HepG2 (cell line): ENCODE measurements around the gene YPEL4. TPM values are rescaled to one million over a fixed set of nuclear protein-coding genes. Genes with fewer than 3 reads are reported as not detected.

Source experiments
- ATAC-seq: fragments of 200-7000 bp; cut with Tn5 transposase; 3 replicates; pipeline ENCODE4 v1.9.1; 2020; ENCODE audit warnings: mild to moderate bottlenecking, moderate library complexity
- BruUV-seq: library from RNA; stranded (reverse); fragments of 400-500 nt; replicated peaks from 2 replicates; lab custom pipeline; 2021; lab: Mats Ljungman, UMichigan
- CTCF ChIA-PET: fragments of 300-600 bp; formaldehyde crosslinking; extraction: SDS; loops from one replicate; lab custom pipeline; 2021; ENCODE audit warnings: low total read pairs, inconsistent platforms, low intra/inter-chr PET ratio; lab: Yijun Ruan, JAX
- POLR2A ChIA-PET: fragments of 350-600 bp; sonication (Branson Sonifier 250); formaldehyde crosslinking; loops from one replicate; lab custom pipeline; 2020; ENCODE audit warnings: antibody characterized with exemption, inconsistent platforms; lab: Yijun Ruan, JAX
- DNase-seq: peaks from one replicate; pipeline ENCODE4 v3.0.0-alpha.2; 2015; ENCODE audit warnings: low spot score
- FAIRE-seq: peaks from 3 replicates; lab custom pipeline; 2011; peaks lifted over from hg19 to GRCh38; lab: Jason Lieb, UNC
- H2AFZ ChIP-seq: one replicate; pipeline ENCODE4 v1.6.1; 2011; ENCODE audit warnings: low read length, inconsistent platforms
- H3K27ac ChIP-seq: fragments of 300-600 bp; 3 replicates; pipeline ENCODE4 v1.8.0; 2011; ENCODE audit warnings: mixed run types, mild to moderate bottlenecking, mixed read lengths, low read length, inconsistent platforms; ENCODE audit not compliant: insufficient read depth; ENCODE audit errors: extremely low read length
- H3K27me3 ChIP-seq, 2 experiments: fragments of 200-600 bp in 1 of 2; 2 replicates in 1 of 2; 3 replicates in 1 of 2; pipeline versions ENCODE4 v1.6.0 to v1.8.0; 2011; ENCODE audit warnings: low read length in 2 of 2, mild to moderate bottlenecking in 2 of 2, moderate library complexity in 2 of 2, inconsistent platforms in 1 of 2; ENCODE audit not compliant: insufficient read depth in 2 of 2, control insufficient read depth in 1 of 2
- H3K36me3 ChIP-seq, 2 experiments: fragments of 200-600 bp in 1 of 2; replicated peaks in 1 of 2; 2 replicates in 1 of 2; 3 replicates in 1 of 2; pipeline versions ENCODE4 v1.5.1 to v1.8.0; 2011; ENCODE audit warnings: low read length in 2 of 2, inconsistent platforms in 1 of 2; ENCODE audit not compliant: insufficient read depth in 2 of 2, control insufficient read depth in 1 of 2
- H3K4me1 ChIP-seq: 2 replicates; pipeline ENCODE4 v1.5.1; 2012; ENCODE audit warnings: low read length, inconsistent platforms; ENCODE audit not compliant: insufficient read depth
- H3K4me2 ChIP-seq: 2 replicates; pipeline ENCODE4 v1.6.0; 2011; ENCODE audit warnings: low read depth, low read length, inconsistent platforms
- H3K4me3 ChIP-seq, 3 experiments: fragments of 200-600 bp in 1 of 3; sonication (generic), shearing (Covaris generic) in 1 of 3; replicated peaks in 1 of 3; 2 replicates each; pipeline ENCODE4 v1.5.1; 2011 to 2016; ENCODE audit warnings: low read length in 3 of 3, inconsistent platforms in 2 of 3, low read depth in 2 of 3, mild to moderate bottlenecking in 2 of 3, control low read depth in 1 of 3, mixed read lengths in 1 of 3; ENCODE audit not compliant: insufficient read depth in 1 of 3
- H3K79me2 ChIP-seq: one replicate; pipeline ENCODE4 v1.6.1; 2011; ENCODE audit warnings: low read length, inconsistent platforms; ENCODE audit not compliant: insufficient read depth
- H3K9ac ChIP-seq: 2 replicates; pipeline ENCODE4 v1.6.0; 2011; ENCODE audit warnings: mild to moderate bottlenecking, low read depth, low read length, inconsistent platforms; ENCODE audit not compliant: insufficient read depth
- H3K9me3 ChIP-seq: 2 replicates; pipeline ENCODE4 v1.5.1; 2012; ENCODE audit warnings: mild to moderate bottlenecking, low read length
- H4K20me1 ChIP-seq: 2 replicates; pipeline ENCODE4 v1.6.0; 2011; ENCODE audit warnings: inconsistent platforms, mild to moderate bottlenecking, low read length, moderate library complexity; ENCODE audit not compliant: insufficient read depth
- ADNP ChIP-seq: sonication (generic); formaldehyde crosslinking; IDR thresholded peaks from 2 replicates; pipeline ENCODE4 v1.4.0; 2020; ENCODE audit warnings: missing genetic modification reagents
- ATAD3A ChIP-seq: sonication (generic); formaldehyde crosslinking; IDR thresholded peaks from 2 replicates; pipeline ENCODE4 v1.4.0; 2020; ENCODE audit warnings: missing genetic modification reagents
- CEBPB ChIP-seq: IDR thresholded peaks from 2 replicates; pipeline ENCODE4 v1.6.1; 2011; ENCODE audit warnings: low read depth, low read length, improper control_type of control experiment, borderline replicate concordance
- DMTF1 ChIP-seq: sonication (generic); formaldehyde crosslinking; IDR thresholded peaks from 2 replicates; pipeline ENCODE4 v1.4.0; 2020; ENCODE audit warnings: mild to moderate bottlenecking, missing genetic modification reagents
- ELF1 ChIP-seq: sonication (generic); formaldehyde crosslinking; IDR thresholded peaks from 2 replicates; pipeline ENCODE4 v1.4.0; 2020; ENCODE audit warnings: missing genetic modification reagents
- GABPB1 ChIP-seq: IDR thresholded peaks from 2 replicates; pipeline ENCODE4 v1.6.1; 2016; ENCODE audit warnings: mild to moderate bottlenecking, missing genetic modification reagents, moderate library complexity, missing compliant biosample characterization
- GATA4 ChIP-seq: sonication (generic); IDR thresholded peaks from 2 replicates; pipeline ENCODE4 v1.6.1; 2016; ENCODE audit warnings: antibody characterized with exemption, low read depth, borderline replicate concordance
- MATR3 ChIP-seq: sonication (generic); formaldehyde crosslinking; IDR thresholded peaks from 2 replicates; pipeline ENCODE4 v1.4.0; 2020; ENCODE audit warnings: missing genetic modification reagents
- MXD1 ChIP-seq: sonication (generic); formaldehyde crosslinking; IDR thresholded peaks from 2 replicates; pipeline ENCODE4 v1.4.0; 2020; ENCODE audit warnings: mild to moderate bottlenecking, missing genetic modification reagents
- NFYB ChIP-seq: sonication (generic); formaldehyde crosslinking; IDR thresholded peaks from 2 replicates; pipeline ENCODE4 v1.4.0; 2020; ENCODE audit warnings: missing genetic modification reagents
- NFYC ChIP-seq: IDR thresholded peaks from 2 replicates; pipeline ENCODE4 v1.6.1; 2016; ENCODE audit warnings: missing genetic modification reagents, missing compliant biosample characterization
- PATZ1 ChIP-seq: sonication (generic); formaldehyde crosslinking; IDR thresholded peaks from 2 replicates; pipeline ENCODE4 v1.4.0; 2020; ENCODE audit warnings: missing genetic modification reagents
- PHF21A ChIP-seq: sonication (generic); formaldehyde crosslinking; IDR thresholded peaks from 2 replicates; pipeline ENCODE4 v1.5.0; 2020; ENCODE audit warnings: mild to moderate bottlenecking, missing genetic modification reagents
- POLR2A ChIP-seq, 2 experiments: IDR thresholded peaks; 2 replicates each; pipeline ENCODE4 v1.6.1; 2011; ENCODE audit warnings: low read depth in 2 of 2, low read length in 2 of 2, mild to moderate bottlenecking in 1 of 2, moderate library complexity in 1 of 2; ENCODE audit not compliant: insufficient read depth in 1 of 2
- SAP130 ChIP-seq: IDR thresholded peaks from 2 replicates; pipeline ENCODE4 v1.6.1; 2016; ENCODE audit warnings: low read depth
- SMAD9 ChIP-seq: sonication (generic); formaldehyde crosslinking; IDR thresholded peaks from 2 replicates; pipeline ENCODE4 v1.5.1; 2020; ENCODE audit warnings: mild to moderate bottlenecking, missing genetic modification reagents
- SMARCE1 ChIP-seq: fragments of 450-650 bp; IDR thresholded peaks from 2 replicates; pipeline ENCODE4 v1.6.1; 2017; ENCODE audit warnings: borderline replicate concordance
- TAF1 ChIP-seq: sonication (generic); formaldehyde crosslinking; IDR thresholded peaks from 2 replicates; pipeline ENCODE4 v1.4.0; 2020; ENCODE audit warnings: missing genetic modification reagents
- TEAD3 ChIP-seq: optimal IDR thresholded peaks from 2 replicates; pipeline ENCODE3; 2016; ENCODE audit warnings: borderline replicate concordance
- ZBTB21 ChIP-seq: sonication (generic); formaldehyde crosslinking; IDR thresholded peaks from 2 replicates; pipeline ENCODE4 v1.4.0; 2020; ENCODE audit warnings: missing genetic modification reagents
- ZNF225 ChIP-seq: sonication (generic); formaldehyde crosslinking; IDR thresholded peaks from 2 replicates; pipeline ENCODE4 v1.4.0; 2020; ENCODE audit warnings: mild to moderate bottlenecking, missing genetic modification reagents
- ZNF737 ChIP-seq: sonication (generic); formaldehyde crosslinking; IDR thresholded peaks from 2 replicates; pipeline ENCODE4 v1.5.0; 2020; ENCODE audit warnings: missing genetic modification reagents, mild to moderate bottlenecking, borderline replicate concordance
- ZNF782 ChIP-seq: sonication (generic); formaldehyde crosslinking; IDR thresholded peaks from 2 replicates; pipeline ENCODE4 v1.4.0; 2020; ENCODE audit warnings: missing genetic modification reagents, mild to moderate bottlenecking, borderline replicate concordance
- WGBS: methylation state at CpG from one replicate; pipeline ENCODE4 v1.1.6; 2017; ENCODE audit warnings: low lambda C conversion rate; 5-methylcytosine and 5-hydroxymethylcytosine counted together
- in situ Hi-C: cut with HindIII; loops from 2 replicates; pipeline ENCODE4 v1.10.0; 2017; ENCODE audit warnings: low pct_unique_long_range_greater_than_20kb; ENCODE audit not compliant: extremely low pct_ligation_motif_present
- intact Hi-C: fragments of 100-400 bp; cut with micrococcal nuclease; formaldehyde crosslinking; loops from one replicate; pipeline ENCODE4 v1.10.0; 2022; ENCODE audit not compliant: unreplicated experiment
- polyA plus RNA-seq, 8 experiments: library from polyadenylated mRNA; depleted of rRNA in 3 of 8; stranded (reverse) in 7 of 8; unstranded in 1 of 8; fragments of >200 nt; fragmentation: Illumina TruSeq in 4 of 8; extraction: Trizol in 4 of 8; gene quantifications; 2 replicates each; pipeline versions ENCODE4 v1.2.1 to v1.2.3, GENCODE V29; 2011 to 2016; ENCODE audit warnings: low read depth in 4 of 8, missing spikeins in 1 of 8, mixed read lengths in 1 of 8; ENCODE audit not compliant: insufficient read depth in 1 of 8
- total RNA-seq, 5 experiments: library from RNA; depleted of rRNA; stranded (reverse); fragments of >200 nt; fragmentation: Illumina TruSeq; extraction: Trizol; gene quantifications; 2 replicates each; pipeline ENCODE4 v1.2.3, GENCODE V29; 2016; ENCODE audit warnings: low read depth in 1 of 5

Gene YPEL4
- total and polyA plus RNA-seq, 2 of the 13 experiments (the other 11 are each of a cell fraction or from before 2014, with no cell fraction given) = 0.04 TPM; not detected in 1

- no peak for FAIRE-seq
- H3K79me2 ChIP-seq = no peaks in the 10 kb centered on the region
- peak; percentile 72 for ATAC-seq
- no peaks in the 10 kb centered on the region; a peak in 1 of 5 replicates for H3K27me3 ChIP-seq
- H3K9ac ChIP-seq = peak overlapping the region; percentile 79
- CTCF ChIA-PET = interaction anchor here (0.8 kb wide), 1 partner anchor 181 kb away, joined by 3 read pairs; no protein-coding TSS in a partner anchor
- no TSS peak for BruUV-seq
- no peaks in the 10 kb centered on the region for H3K36me3 ChIP-seq
- H3K9me3 ChIP-seq = no peaks in the 10 kb centered on the region
- H3K4me1 ChIP-seq = peaks cover 26% of the 10 kb centered on the region
- POLR2A ChIA-PET = interaction anchor here (3.6 kb wide), 1 partner anchor 41 kb away, joined by 33 read pairs; the partner anchor contains the start of gene SERPING1
- peak overlapping the region; percentile 68 for H3K27ac ChIP-seq
- in situ Hi-C loops (no loop called here), intact Hi-C loops (no loop called here)
- H3K4me2 ChIP-seq = peak overlapping the region; percentile 86
- DNase-seq = peak; percentile 55
- peak overlapping the region; percentile 62 to 73 (median 69) for H3K4me3 ChIP-seq
- H2AFZ ChIP-seq = no peak overlapping the region
- no peaks in the 10 kb centered on the region for H4K20me1 ChIP-seq
- 64% methylated on average over 45 of the region's 47 CpGs for WGBS
- TF ChIP-seq ZNF225 (no peak), ZBTB21 (CRISPR knock-in tag) (no peak), ADNP (CRISPR knock-in tag) (no peak), GABPB1 (CRISPR knock-in tag) (peak; percentile 27; the same call in 1 of the 2 replicates), NFYB (CRISPR knock-in tag) (peak; percentile 74), ELF1 (CRISPR knock-in tag) (no peak), ZNF782 (CRISPR knock-in tag) (no peak), POLR2A (IDR thresholded peaks at IDR 0.05; ENCODE audit: insufficient read depth in 1 of 2, low read depth in 2 of 2, low read length in 2 of 2) (peak in 1 of 2 experiments; percentile 41; a peak in 1 of 4 replicates), SMARCE1 (no peak), PATZ1 (peak; percentile 48; the same call in 1 of the 2 replicates), TAF1 (peak; percentile 48), DMTF1 (no peak), SMAD9 (CRISPR knock-in tag) (no peak), MATR3 (CRISPR knock-in tag) (no peak), ZNF737 (CRISPR knock-in tag) (no peak), CEBPB (no peak), GATA4 (no peak), ATAD3A (CRISPR knock-in tag) (no peak), NFYC (CRISPR knock-in tag) (peak; percentile 71), MXD1 (no peak), SAP130 (CRISPR knock-in tag) (peak; percentile 25; the same call in 1 of the 2 replicates), PHF21A (peak; percentile 57), TEAD3 (peak; percentile 87)
Observed at GRCh38 chr11:57638005-57638781, 11.5 kb downstream of the YPEL4 start.
